Stimulated activated naive CD8-positive, alpha-beta T cell treated with anti-CD3 and anti-CD28 coated beads, Interleukin-15, amount 100 ng/mL, for 72 hours (primary cell): ENCODE data around the gene ENPP6.

Experiments used
- ATAC-seq: fragments of 150-1000 bp; cut with Tn5 transposase; 2 replicates; pipeline ENCODE4 v1.10.0; 2021; ENCODE audit warnings: mild to moderate bottlenecking, moderate library complexity
- DNase-seq, 2 donors: peaks; one replicate each; pipeline ENCODE4 v3.0.0; 2021 to 2022
- H3K27ac Mint-ChIP-seq, 2 donors: one replicate each; pipeline ENCODE4 v1.8.0; 2022; ENCODE audit warnings: mild to moderate bottlenecking in 2 of 2, mixed read lengths in 2 of 2, moderate library complexity in 2 of 2
- H3K27me3 Mint-ChIP-seq: one replicate; pipeline ENCODE4 v1.8.0; 2022; ENCODE audit warnings: mixed read lengths
- H3K4me1 Mint-ChIP-seq: one replicate; pipeline ENCODE4 v1.8.0; 2022; ENCODE audit warnings: mild to moderate bottlenecking, mixed read lengths
- H3K4me3 Mint-ChIP-seq, 2 donors: one replicate each; pipeline ENCODE4 v1.8.0; 2022; ENCODE audit warnings: mild to moderate bottlenecking in 2 of 2, mixed read lengths in 2 of 2, moderate library complexity in 1 of 2
- H3K9me3 Mint-ChIP-seq, 2 donors: one replicate each; pipeline ENCODE4 v1.8.0; 2022; ENCODE audit warnings: mixed read lengths in 2 of 2

ENPP6 gene

DNA sequence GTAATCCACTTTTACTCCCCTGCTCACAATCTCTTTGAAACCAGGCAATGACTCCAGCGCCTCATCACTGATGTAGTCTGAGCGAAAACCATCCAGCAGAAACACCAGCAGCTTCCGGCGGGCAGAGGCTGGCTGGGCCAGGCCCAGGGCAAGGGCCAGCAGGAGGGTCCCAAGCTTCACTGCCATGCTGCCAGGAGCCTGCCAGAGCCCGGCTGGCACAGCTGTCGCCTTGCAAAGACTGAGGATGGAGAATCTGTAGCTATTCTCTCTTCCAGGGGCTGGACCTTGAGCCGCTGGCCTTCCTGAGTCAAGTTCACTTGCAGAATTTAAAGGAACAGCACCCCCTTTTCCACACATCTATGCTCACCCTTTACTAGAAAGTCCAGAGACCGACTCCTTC is at the start of gene ENPP6:
Gene ENPP6, minus strand, starts transcription at position 240 of the 400 bp plus-strand sequence. Its CDS starts 54 bp downstream, at position 186.
- DNase-seq (no peak), ATAC-seq (no peak)
- H3K4me3 Mint-ChIP-seq = no peak within 1 kb of the TSS
- no peak within 1 kb of the TSS for H3K27ac Mint-ChIP-seq
- peaks cover 0 to under 1% of the 10 kb centered on the region in 2 donors for H3K9me3 Mint-ChIP-seq
- H3K4me1 Mint-ChIP-seq = no peaks in the 10 kb centered on the region
- H3K27me3 Mint-ChIP-seq = peaks cover 19% of the 10 kb centered on the region

GRCh38 chr4:184267206-184267608 is 49.5 kb upstream of the ENPP6 start:
- Mint-ChIP-seq H3K4me3 (peak overlapping the region; percentile 70 to 71), H3K27me3 (no peaks in the 10 kb centered on the region), H3K9me3 (peaks cover 0 to 6% of the 10 kb centered on the region in 2 donors), H3K4me1 (peaks cover 81% of the 10 kb centered on the region), H3K27ac (peak overlapping the region; percentile 94)
- DNase-seq (no peak), ATAC-seq (no peak)

DNA sequence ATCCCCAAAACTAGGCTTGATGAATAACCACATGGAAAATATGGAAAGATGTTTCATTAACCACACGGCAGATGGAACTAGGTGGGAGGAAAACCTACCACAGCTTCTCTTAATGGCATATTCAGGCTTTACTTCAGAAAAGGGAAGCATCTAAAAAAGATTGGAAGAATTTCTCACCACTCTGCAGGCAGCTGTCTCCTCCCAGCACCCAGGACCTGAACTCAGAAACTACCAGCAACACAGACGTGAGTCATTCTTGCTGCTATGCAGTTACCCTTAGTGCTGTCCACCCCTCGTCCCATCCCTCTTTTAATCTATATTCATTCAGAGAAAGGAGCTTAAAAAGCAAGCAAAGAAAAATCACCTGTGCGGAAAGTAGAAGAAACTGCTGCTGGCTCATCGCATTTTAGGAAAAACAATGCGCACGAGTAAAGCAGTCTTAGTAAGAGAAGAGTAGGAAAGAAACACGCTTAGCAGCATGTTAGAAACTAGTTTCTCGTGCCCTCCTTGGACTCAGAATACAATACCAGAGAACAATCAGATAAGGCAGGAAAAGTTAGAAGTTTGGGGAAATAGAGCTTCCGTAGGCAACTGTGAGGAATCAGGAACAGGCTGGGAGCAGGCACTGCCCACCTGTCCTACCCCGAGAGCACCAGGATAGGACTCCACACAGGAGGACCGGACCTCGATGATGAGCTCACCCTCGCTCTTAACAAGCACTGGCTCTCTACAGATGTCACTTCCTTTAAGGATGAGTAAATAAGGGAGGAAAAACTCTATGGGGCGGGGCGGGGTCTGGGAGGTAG is 48.1 kb upstream of the ENPP6 start:
- Mint-ChIP-seq H3K27ac (peak overlapping the region in 1 of 2 donors; percentile 53), H3K4me3 (peak overlapping the region; percentile 5 to 67), H3K9me3 (peaks cover 0 to 6% of the 10 kb centered on the region in 2 donors), H3K4me1 (peaks cover 77% of the 10 kb centered on the region), H3K27me3 (no peaks in the 10 kb centered on the region)
- ATAC-seq = no peak
- DNase-seq = no peak

DNA sequence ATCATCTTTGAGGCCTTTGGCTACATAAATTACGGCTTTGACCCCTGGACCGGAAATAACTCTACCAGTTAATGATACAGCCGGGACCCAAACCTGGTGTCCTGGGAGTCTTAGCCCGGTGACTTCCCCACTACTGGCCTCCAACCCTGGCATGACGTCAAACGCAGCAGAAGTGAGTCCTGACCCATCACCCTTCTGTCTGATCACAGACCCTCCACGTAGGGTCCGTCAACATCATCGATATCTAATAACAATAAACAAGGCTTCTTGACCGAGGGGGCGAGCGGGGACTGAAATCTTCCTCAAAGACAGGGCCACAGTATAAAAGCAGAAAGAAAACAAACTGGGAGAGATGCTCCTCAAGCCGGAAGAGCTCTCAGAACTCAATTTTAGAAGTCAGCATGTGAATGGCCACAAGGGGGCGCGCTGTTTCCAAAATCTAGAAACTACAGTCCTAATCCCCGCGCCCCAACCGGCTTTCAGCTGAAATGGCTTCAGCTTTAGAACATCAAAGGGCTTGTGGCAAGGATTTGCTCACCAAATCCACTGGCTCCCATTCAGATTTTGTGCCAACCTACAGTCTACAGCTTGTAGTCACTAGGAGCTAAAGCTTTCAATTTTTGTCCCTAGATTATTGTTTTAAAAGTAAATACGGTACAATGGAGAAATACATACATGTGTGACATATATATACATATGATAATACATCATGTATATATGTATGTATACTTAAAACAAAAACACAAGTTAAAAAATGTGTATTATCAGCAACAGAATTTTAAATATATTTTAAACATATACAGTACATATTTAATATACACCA is 46.4 kb upstream of the ENPP6 start:
- peak; percentile 88 to 93 for DNase-seq
- peak; percentile 65 for ATAC-seq
- Mint-ChIP-seq H3K27ac (peak overlapping the region; percentile 80 to 95), H3K4me3 (peak overlapping the region; percentile 46 to 51), H3K9me3 (no peaks in the 10 kb centered on the region), H3K4me1 (peaks cover 61% of the 10 kb centered on the region), H3K27me3 (peaks cover 7% of the 10 kb centered on the region)

GRCh38 chr4:184263461-184263860 is 45.8 kb upstream of the ENPP6 start:
- peaks cover 54% of the 10 kb centered on the region for H3K4me1 Mint-ChIP-seq
- ATAC-seq (no peak), DNase-seq (no peak)
- peaks cover 7% of the 10 kb centered on the region for H3K27me3 Mint-ChIP-seq
- no peaks in the 10 kb centered on the region for H3K9me3 Mint-ChIP-seq
- no peak overlapping the region for H3K4me3 Mint-ChIP-seq
- peak overlapping the region in 1 of 2 donors; percentile 62 for H3K27ac Mint-ChIP-seq

GRCh38 chr4:184262901-184263300 is 45.2 kb upstream of the ENPP6 start:
- no peaks in the 10 kb centered on the region for H3K9me3 Mint-ChIP-seq
- DNase-seq = no peak
- H3K27me3 Mint-ChIP-seq = peaks cover 9% of the 10 kb centered on the region
- no peak overlapping the region for H3K27ac Mint-ChIP-seq
- ATAC-seq = peak; percentile 37
- H3K4me1 Mint-ChIP-seq = peaks cover 49% of the 10 kb centered on the region
- H3K4me3 Mint-ChIP-seq = no peak overlapping the region

DNA sequence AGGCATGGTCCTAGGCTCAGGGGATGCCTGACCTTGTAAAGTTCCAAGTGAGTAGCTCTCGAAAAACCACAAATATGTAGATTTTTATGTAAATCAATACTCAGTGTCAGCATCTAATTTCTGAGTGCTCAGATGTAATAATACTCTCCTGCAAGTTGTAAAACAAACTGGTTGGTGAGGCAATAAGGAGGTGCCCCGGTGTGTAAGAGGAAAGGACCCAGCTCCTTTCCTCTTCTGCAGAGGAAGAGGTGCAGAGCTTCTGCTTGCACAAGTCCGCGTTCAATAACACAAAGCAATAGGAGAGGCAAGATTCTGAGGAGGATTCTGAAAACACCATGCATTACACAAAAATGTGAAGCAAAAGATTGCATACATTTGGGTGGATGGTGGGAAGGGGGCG is 43.6 kb upstream of the ENPP6 start:
- peaks cover 36% of the 10 kb centered on the region for H3K4me1 Mint-ChIP-seq
- no peak overlapping the region for H3K27ac Mint-ChIP-seq
- no peak overlapping the region for H3K4me3 Mint-ChIP-seq
- H3K27me3 Mint-ChIP-seq = peaks cover 19% of the 10 kb centered on the region
- no peak for DNase-seq
- no peak for ATAC-seq
- H3K9me3 Mint-ChIP-seq = no peaks in the 10 kb centered on the region

GRCh38 chr4:184259866-184260265 is 42.2 kb upstream of the ENPP6 start:
- no peak overlapping the region for H3K27ac Mint-ChIP-seq
- peaks cover 30% of the 10 kb centered on the region for H3K4me1 Mint-ChIP-seq
- H3K4me3 Mint-ChIP-seq = no peak overlapping the region
- H3K27me3 Mint-ChIP-seq = peaks cover 19% of the 10 kb centered on the region
- ATAC-seq (no peak), DNase-seq (no peak)
- no peaks in the 10 kb centered on the region for H3K9me3 Mint-ChIP-seq

DNA sequence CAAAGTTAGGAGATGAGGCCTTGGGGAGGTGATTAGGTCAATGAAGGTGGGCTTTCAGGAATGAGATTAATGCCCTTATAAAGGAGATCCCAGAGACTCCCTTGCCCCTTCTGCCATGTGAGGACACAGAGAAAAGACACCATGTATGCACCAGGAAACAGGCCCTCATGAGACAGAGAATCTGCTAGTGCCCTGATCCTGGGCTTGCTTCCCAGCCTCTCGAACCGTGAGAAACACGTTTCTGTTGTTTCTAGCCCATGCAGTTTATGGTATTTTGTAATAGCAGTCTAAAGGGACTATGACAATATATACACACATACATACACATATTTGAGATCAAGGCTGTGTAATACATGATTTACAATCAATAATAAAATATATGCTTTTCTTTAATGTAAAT is 41.4 kb upstream of the ENPP6 start:
- Mint-ChIP-seq H3K9me3 (no peaks in the 10 kb centered on the region), H3K4me1 (peaks cover 26% of the 10 kb centered on the region), H3K27ac (no peak overlapping the region), H3K27me3 (peaks cover 19% of the 10 kb centered on the region), H3K4me3 (no peak overlapping the region)
- ATAC-seq = no peak
- no peak for DNase-seq

GRCh38 chr4:184255871-184256642 is 38.4 kb upstream of the ENPP6 start:
- H3K27ac Mint-ChIP-seq = no peak overlapping the region
- DNase-seq (no peak), ATAC-seq (no peak)
- H3K4me3 Mint-ChIP-seq = no peak overlapping the region
- peaks cover 27% of the 10 kb centered on the region for H3K4me1 Mint-ChIP-seq
- H3K27me3 Mint-ChIP-seq = peaks cover 19% of the 10 kb centered on the region
- no peaks in the 10 kb centered on the region for H3K9me3 Mint-ChIP-seq

DNA sequence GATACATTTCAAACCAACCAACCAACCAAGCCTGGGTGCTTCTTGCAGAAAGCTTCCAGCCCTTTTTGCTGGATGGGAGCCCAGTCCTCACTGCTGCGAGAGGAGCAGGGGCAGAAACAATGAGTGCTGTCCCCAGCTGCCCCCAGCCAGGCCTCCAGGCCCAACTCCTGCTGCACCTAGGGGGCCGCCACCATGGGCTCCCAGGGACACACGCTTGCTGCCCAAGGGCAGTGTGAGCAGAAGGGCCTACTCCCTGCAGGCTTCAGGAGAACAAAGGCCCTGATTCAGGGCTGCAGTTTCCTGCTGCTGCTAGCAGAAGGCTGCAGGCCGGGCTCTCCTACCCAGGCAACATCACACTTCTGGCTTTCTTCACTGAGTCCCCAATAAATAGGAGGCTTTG is 37.7 kb upstream of the ENPP6 start:
- Mint-ChIP-seq H3K27ac (no peak overlapping the region), H3K4me3 (no peak overlapping the region), H3K4me1 (peaks cover 33% of the 10 kb centered on the region), H3K27me3 (peaks cover 19% of the 10 kb centered on the region), H3K9me3 (no peaks in the 10 kb centered on the region)
- ATAC-seq (no peak), DNase-seq (no peak)

DNA sequence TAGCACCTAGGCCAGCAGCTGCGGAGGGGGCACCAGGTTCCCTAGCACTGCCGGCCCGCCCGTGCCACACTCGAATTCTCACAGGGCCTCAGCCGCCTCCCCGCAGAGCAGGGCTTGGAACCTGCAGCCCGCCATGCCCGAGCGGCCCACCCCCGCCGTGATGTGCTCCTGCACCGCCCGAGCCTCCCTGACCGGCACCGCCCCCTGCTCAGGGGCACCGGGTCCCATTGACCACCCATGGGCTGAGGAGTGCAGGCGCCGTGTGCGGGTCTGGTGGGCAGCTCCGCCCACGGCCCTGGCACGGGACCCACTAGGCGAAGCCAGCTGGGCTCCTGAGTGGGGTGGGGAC is 35.4 kb upstream of the ENPP6 start:
- Mint-ChIP-seq H3K9me3 (no peaks in the 10 kb centered on the region), H3K4me3 (no peak overlapping the region), H3K27me3 (peaks cover 11% of the 10 kb centered on the region), H3K27ac (no peak overlapping the region), H3K4me1 (peaks cover 33% of the 10 kb centered on the region)
- peak; percentile 62 for ATAC-seq
- no peak for DNase-seq

- H3K27me3 Mint-ChIP-seq = peaks cover 5% of the 10 kb centered on the region
- ATAC-seq = peak; percentile 32
- H3K4me3 Mint-ChIP-seq = peak overlapping the region in 1 of 2 donors; percentile 27
- H3K9me3 Mint-ChIP-seq = no peaks in the 10 kb centered on the region
- H3K4me1 Mint-ChIP-seq = peaks cover 33% of the 10 kb centered on the region
- DNase-seq = no peak
- H3K27ac Mint-ChIP-seq = peak overlapping the region; percentile 42 to 89
Observed at GRCh38 chr4:184252136-184253071, 34.7 kb upstream of the ENPP6 start.

DNA sequence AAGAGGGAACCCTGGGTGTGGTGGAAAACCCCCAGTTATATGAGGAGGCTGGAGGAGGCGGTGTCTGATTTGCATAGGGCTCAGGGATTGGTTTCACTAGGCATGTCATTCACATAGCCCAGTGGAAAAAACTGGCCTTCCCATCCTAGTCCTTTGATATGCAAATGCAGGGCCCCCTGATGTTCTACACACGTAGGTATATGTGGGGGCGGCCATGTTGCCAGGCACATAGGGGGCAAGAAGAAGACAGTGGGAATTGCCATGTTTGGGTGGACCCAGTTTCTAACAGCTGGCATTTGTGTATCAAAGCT is 34.0 kb upstream of the ENPP6 start:
- DNase-seq (no peak), ATAC-seq (peak; percentile 48)
- Mint-ChIP-seq H3K4me1 (peaks cover 32% of the 10 kb centered on the region), H3K4me3 (peak overlapping the region in 1 of 2 donors; percentile 24), H3K27ac (peak overlapping the region in 1 of 2 donors; percentile 64), H3K27me3 (no peaks in the 10 kb centered on the region), H3K9me3 (no peaks in the 10 kb centered on the region)
